Measurements from ENCODE around the gene OTUB2.

The OTUB2 gene

DNA sequence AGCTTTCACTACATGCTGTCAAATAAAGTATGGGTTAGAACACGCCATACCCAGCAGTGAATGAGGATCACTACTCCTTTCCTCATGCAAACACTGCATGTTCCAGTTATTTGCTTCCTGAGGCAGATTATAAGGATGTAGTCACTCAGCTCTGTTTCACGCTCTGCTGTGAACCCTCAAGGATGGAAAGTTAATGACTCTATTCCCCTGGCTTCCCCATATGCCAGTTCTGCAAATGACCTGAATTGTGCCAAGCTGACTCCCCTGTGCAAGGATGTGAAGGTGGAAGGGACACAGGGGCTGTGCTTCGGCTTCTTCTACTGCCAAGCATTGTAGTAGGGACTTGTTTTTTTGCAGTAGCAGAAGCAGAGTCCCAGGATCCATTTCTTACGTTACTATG is 61.8 kb downstream of the OTUB2 start:
- Histone ChIP-seq H3K27me3 (ENCODE audit: insufficient read depth, low read length) (no peaks in the 10 kb centered on the region), H3K4me3 (ENCODE audit: low read depth, low read length) (no peak overlapping the region), H2AFZ (ENCODE audit: low read length, unreplicated experiment) (no peak overlapping the region), H3K4me1 (ENCODE audit: control insufficient read depth, insufficient read depth, low read length, unreplicated experiment) (peaks cover 20% of the 10 kb centered on the region), H3K36me3 (ENCODE audit: insufficient read depth, low read length) (peaks cover 2% of the 10 kb centered on the region; the same call in 1 of the 2 replicates), H3K27ac (ENCODE audit: low read depth, low read length) (no peak overlapping the region), H3K79me2 (ENCODE audit: control insufficient read depth, insufficient read depth, low read length, unreplicated experiment) (peaks cover 19% of the 10 kb centered on the region)

GRCh38 chr14:94088516-94088915 is 62.4 kb downstream of the OTUB2 start:
- Histone ChIP-seq H2AFZ (ENCODE audit: low read length, unreplicated experiment) (no peak overlapping the region), H3K4me3 (ENCODE audit: low read depth, low read length) (peak overlapping the region; percentile 18), H3K27me3 (ENCODE audit: insufficient read depth, low read length) (no peaks in the 10 kb centered on the region), H3K36me3 (ENCODE audit: insufficient read depth, low read length) (no peaks in the 10 kb centered on the region), H3K27ac (ENCODE audit: low read depth, low read length) (peak overlapping the region; percentile 28; the same call in 1 of the 2 replicates), H3K79me2 (ENCODE audit: control insufficient read depth, insufficient read depth, low read length, unreplicated experiment) (peaks cover 14% of the 10 kb centered on the region), H3K4me1 (ENCODE audit: control insufficient read depth, insufficient read depth, low read length, unreplicated experiment) (peaks cover 20% of the 10 kb centered on the region)

- H3K79me2 ChIP-seq (ENCODE audit: control insufficient read depth, insufficient read depth, low read length, unreplicated experiment): peaks cover 13% of the 10 kb centered on the region
- H3K4me1 ChIP-seq (ENCODE audit: control insufficient read depth, insufficient read depth, low read length, unreplicated experiment): peaks cover 20% of the 10 kb centered on the region
- H3K27me3 ChIP-seq (ENCODE audit: insufficient read depth, low read length): no peaks in the 10 kb centered on the region
- H2AFZ ChIP-seq (ENCODE audit: low read length, unreplicated experiment): no peak overlapping the region
- no peak overlapping the region for H3K27ac ChIP-seq (ENCODE audit: low read depth, low read length)
- H3K4me3 ChIP-seq (ENCODE audit: low read depth, low read length): no peak overlapping the region
- no peaks in the 10 kb centered on the region for H3K36me3 ChIP-seq (ENCODE audit: insufficient read depth, low read length)
Measured at GRCh38 chr14:94089479-94089878, 63.3 kb downstream of the OTUB2 start.

- Histone ChIP-seq H3K79me2 (ENCODE audit: control insufficient read depth, insufficient read depth, low read length, unreplicated experiment) (peaks cover 9% of the 10 kb centered on the region), H3K4me3 (ENCODE audit: low read depth, low read length) (no peak overlapping the region), H3K4me1 (ENCODE audit: control insufficient read depth, insufficient read depth, low read length, unreplicated experiment) (peaks cover 13% of the 10 kb centered on the region), H3K27ac (ENCODE audit: low read depth, low read length) (no peak overlapping the region), H3K27me3 (ENCODE audit: insufficient read depth, low read length) (no peaks in the 10 kb centered on the region), H2AFZ (ENCODE audit: low read length, unreplicated experiment) (no peak overlapping the region), H3K36me3 (ENCODE audit: insufficient read depth, low read length) (no peaks in the 10 kb centered on the region)
Measured at GRCh38 chr14:94093418-94093817, 67.3 kb downstream of the OTUB2 start.

DNA sequence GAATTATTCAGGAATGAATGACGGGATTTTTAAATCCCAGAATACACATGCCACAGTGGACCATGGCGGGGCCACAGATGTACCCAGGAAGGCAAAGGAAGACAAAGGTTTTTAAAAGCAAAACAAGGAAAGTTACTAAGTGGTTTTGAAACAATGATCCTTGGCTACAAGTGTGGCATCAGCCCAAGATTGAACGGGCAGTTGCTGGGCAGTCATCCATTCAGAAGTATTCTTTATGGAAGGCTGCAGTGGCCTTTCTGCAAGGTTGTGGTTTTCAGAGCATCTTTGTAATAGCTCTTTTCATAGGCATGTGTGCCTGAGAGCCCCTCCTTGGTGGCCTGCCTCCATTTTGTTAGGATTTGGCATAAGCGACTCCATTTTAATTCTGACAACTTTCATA is 71.0 kb downstream of the OTUB2 start:
- Histone ChIP-seq H3K4me3 (ENCODE audit: low read depth, low read length) (no peak overlapping the region), H3K27ac (ENCODE audit: low read depth, low read length) (no peak overlapping the region), H3K79me2 (ENCODE audit: control insufficient read depth, insufficient read depth, low read length, unreplicated experiment) (peaks cover 5% of the 10 kb centered on the region), H2AFZ (ENCODE audit: low read length, unreplicated experiment) (no peak overlapping the region), H3K36me3 (ENCODE audit: insufficient read depth, low read length) (no peaks in the 10 kb centered on the region), H3K4me1 (ENCODE audit: control insufficient read depth, insufficient read depth, low read length, unreplicated experiment) (peaks cover 11% of the 10 kb centered on the region), H3K27me3 (ENCODE audit: insufficient read depth, low read length) (no peaks in the 10 kb centered on the region)
